GM19238 (cell line): ENCODE measurements around the gene PLEKHH3.

Source experiments
- DNase-seq: peaks from one replicate; pipeline ENCODE4 v3.0.0; 2011; ENCODE audit warnings: low spot score; ENCODE audit not compliant: insufficient read length

The PLEKHH3 gene

GRCh38 chr17:42676424-42677011 lies at the start of gene PLEKHH3:
PLEKHH3 (minus strand) TSS chr17:42676994; CDS start chr17:42676563, 431 bp downstream.
- DNase-seq, result no peak

- DNase-seq, result no peak
These were observed 48.3 kb upstream of the PLEKHH3 start for GRCh38 chr17:42725143-42725542.

DNA sequence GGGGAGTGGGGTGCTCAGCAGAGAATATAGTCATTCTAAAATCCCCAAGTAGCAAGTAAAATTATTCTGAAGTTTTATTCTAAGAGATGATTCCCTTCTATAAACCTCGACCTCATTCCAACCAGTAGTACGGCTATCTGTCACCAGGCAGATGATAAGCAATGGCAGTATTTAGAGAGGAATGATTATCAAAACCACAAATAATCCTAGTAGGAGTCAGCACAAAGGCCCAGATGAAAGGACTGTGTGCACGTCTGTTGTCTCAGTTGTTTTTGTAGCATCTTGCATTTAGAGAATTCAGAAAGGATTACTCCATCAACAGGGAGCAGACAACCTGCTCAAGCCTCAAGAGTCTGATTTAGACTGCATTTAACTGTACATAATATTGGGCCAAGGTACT lies 46.8 kb upstream of the PLEKHH3 start:
- DNase-seq, result no peak

DNA sequence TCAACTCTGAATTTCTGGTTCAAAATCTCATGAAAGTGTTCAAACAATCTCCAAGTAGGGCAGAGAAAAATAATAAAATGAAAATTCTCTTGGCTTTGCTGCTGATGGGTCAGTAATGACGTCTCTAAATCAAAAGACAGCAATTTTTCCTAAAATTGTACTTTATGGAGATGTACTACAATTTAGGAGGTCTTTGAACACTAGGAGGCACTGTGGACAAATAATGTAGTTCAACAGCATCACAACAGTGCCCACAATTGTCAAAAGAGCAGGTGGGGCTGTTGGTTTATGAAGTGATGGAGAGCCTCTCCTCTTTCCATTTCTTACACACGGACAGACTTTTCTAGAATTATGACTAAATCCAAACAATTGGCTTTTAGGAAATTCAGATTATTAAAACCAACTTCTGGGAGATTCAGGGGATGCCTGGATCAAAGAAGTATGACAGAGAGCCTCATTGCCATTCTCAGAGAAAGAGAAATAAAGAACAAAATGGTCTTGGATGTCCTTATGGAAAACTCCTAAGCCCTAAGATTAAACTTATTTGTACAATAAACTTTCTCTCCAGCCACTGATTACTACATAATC lies 44.3 kb upstream of the PLEKHH3 start:
- DNase-seq, result peak; percentile 36

DNA sequence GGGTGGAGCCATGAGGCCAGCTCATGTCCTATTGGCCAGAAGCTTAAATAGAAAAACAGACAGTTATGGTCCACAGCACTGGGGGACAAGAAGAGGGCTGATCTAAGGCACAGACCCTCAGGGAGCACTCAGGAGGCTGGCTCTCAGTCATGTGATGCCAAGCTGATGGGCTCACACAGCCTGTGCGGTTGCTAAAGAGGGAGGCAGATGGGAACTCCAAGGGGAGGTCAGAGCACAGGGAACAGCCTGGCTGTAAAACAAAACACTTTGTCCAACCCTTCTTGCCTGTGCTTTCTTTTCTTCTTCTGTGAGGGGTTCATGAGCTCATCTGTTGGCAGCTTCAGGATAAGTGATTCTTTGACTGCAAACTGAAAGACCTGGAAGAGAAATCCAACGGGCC lies 32.8 kb upstream of the PLEKHH3 start:
- no peak for DNase-seq

DNA sequence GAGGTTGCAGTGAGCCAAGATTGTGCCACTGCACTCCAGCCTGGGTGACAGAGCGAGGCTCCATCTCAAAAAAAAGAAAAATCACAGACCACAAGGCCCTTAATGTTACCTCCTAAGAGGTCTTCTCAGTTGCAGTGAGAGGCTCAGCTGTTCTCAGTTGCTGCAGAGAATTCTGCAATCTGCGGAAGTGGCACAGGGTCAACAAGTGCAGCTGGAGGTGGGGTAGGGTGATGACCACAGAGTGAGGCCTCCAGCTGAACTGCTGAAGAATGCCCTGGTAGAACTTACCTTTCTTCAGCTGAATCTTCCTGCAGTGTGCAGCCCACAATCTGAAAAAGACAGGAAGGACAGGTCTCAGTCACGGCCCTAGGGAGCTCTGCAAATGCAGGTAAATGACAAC lies 31.8 kb upstream of the PLEKHH3 start:
- no peak for DNase-seq

- DNase-seq, result no peak
These were observed 29.9 kb upstream of the PLEKHH3 start for GRCh38 chr17:42706732-42707131.

DNA sequence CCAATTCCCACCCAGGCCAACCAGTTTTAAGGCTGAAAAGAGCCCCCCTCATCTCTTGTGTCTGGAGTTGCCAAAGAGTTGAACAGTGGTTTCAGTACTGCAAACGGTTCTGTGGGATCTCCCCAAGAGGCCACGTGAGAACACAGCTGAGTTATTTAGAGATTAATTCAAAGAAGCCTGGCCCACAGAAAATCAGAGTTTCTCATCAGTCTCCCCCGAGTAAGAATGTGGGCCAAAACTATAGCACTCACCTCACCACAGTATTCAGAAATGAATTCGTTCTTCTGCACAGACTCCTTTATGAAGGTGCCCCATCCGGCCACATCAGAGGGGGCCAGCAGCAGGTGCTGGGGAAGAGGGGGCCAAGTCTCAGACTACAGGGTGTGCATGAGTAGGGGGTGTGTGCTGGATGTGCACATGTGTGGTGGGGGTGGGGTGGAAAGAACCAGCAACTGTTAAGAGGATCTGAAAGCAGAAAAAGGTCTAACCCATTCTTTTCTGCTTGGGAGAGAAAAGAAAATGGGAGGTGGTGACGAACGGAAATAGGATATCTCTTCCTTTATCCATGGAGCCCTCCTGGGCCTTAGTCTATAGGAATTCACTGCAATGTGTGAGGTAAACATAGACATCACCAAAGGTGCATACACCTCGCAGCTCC lies 28.2 kb upstream of the PLEKHH3 start:
- DNase-seq, result peak; percentile 58

- no peak for DNase-seq
These were observed 27.7 kb upstream of the PLEKHH3 start for GRCh38 chr17:42704490-42704836.

DNA sequence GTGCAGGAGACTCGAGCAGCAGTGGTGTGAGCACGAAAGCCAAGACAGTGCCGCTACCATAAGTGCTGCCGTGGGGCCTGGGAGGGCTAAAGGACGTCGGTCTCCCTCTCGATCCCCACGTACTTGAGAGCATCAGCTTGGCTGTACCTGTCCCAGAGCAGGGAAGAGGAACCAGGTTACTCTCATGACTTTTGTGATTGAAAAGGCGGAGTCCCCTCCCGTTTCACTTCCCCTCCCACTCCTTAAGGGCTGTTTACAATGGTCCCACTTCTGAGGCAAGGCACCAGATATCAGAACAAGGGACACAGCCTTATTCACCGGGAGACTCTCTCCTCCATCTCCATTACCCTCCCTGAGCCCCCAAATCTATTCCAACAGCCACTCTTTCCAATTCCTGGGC lies 25.7 kb upstream of the PLEKHH3 start:
- no peak for DNase-seq

GRCh38 chr17:42700586-42701289 lies 23.9 kb upstream of the PLEKHH3 start:
- DNase-seq, result no peak

- no peak for DNase-seq
These were observed 22.6 kb upstream of the PLEKHH3 start for GRCh38 chr17:42699415-42699740.

DNA sequence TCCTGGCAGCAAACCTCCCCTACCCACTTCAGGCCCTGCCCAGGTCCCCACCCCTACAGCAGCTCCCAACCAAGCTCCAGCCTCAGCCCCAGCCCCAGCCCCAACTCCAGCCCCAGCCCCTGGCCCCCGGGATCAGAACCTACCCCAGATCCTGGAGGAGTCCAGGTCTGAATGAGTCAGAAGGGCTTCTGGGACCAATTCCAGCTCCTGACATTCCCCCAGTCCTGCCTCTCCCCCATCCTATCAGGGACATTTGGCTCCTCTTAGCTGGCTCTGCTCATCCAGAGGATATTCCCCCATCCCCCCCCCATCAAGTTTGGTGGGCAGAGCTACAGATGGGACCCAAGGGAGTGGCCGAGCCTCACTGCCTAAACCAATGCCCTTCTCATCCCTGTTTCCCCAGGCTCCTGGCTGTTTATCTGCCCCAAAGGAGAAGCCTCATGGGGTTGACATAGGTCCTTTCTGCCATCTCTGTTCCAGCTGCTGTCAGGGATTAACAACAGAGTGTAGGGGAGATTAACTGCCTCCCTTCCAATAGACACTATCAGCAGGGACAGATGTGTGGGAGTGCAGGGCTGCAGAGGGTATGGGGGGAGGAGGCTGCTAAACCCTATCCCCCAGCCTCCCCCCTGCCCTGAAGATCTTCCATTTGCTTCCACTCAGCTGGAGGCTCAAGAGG lies 22.1 kb upstream of the PLEKHH3 start:
- DNase-seq, result no peak

GRCh38 chr17:42697108-42697811 lies 20.5 kb upstream of the PLEKHH3 start:
- DNase-seq, result no peak

- no peak for DNase-seq
These were observed 18.7 kb upstream of the PLEKHH3 start for GRCh38 chr17:42695500-42695899.

DNA sequence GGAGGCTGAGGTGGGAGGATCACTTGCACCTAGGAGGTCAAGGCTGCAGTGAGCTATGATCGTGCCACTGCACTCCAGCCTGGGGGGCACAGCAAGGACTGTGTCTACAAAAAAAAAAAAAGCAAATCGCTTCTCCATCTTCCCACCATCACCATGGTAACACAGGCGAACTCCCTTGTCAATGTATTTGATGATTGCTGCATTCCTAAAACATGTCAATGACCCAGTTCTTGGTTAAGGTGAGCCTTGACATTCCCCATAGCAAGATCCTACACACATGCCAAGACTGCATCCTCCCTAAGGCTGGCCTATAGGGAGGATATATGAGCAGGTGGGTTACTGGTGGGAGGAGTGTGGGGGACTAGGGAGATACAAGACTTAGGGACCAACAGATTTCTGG lies 17.7 kb upstream of the PLEKHH3 start:
- DNase-seq, result no peak

DNA sequence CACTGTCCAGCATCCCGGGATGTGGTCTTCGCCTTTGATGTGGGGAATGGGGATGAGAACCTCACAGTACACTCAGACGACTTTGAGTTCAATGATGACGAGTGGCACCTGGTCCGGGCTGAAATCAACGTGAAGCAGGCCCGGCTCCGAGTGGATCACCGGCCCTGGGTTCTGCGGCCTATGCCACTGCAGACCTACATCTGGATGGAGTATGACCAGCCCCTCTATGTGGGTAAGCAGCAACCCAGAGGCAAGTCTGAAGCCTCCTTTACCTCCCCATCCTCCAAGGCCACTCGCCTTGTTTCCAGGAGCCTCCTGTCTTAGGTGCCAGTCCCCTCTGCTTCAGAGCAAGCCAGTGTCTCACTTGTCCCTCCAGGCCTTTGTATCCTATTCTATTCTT lies 15.7 kb upstream of the PLEKHH3 start:
- no peak for DNase-seq

GRCh38 chr17:42691021-42691545 lies 14.3 kb upstream of the PLEKHH3 start:
- no peak for DNase-seq

DNA sequence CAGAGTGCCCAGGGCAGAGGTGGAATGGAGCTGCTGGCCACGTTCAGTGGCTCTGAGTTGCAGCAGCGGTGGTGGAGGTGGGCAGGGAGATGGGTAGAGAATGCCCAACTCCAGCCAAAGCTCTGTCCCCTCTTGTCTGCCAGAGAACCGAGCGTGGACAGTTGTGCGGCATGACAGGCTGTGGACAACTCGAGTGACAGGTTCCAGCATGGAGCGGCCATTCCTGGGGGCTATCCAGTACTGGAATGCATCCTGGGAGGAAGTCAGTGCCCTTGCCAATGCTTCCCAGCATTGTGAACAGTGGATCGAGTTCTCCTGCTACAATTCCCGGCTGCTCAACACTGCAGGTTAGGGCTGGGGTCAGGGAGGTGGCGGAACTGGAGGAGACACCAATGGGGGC lies 13.8 kb upstream of the PLEKHH3 start:
- DNase-seq, result no peak

DNA sequence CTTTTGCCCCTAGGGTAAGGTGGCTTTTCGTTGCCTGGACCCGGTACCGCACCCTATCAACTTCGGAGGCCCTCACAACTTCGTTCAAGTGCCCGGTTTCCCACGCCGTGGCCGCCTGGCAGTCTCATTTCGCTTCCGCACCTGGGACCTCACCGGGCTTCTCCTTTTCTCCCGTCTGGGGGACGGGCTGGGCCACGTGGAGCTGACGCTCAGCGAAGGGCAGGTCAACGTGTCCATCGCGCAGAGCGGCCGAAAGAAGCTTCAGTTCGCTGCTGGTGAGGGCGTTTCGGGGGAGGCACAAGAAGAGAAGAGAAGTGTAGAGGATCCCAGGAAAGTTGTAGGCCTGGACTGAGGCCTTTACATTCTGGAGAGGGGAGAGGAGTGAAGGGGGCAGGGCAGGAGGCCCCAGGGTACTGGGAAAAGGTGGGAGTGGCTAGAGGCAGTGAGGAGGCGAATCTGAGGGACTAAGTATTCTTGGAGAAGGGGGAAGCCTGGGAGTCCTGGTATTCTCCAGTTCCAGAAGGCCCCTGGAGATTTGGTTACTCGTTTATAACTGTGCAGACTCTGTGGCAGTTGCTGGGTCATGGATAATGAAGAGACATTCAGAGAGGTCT lies 11.0 kb upstream of the PLEKHH3 start:
- no peak for DNase-seq
